HCT116 (cell line): ENCODE measurements around the gene RPS6KL1.

Source experiments
- CTCF ChIP-seq, 3 experiments: fragments of 200-600 bp in 1 of 3; sonication (generic) in 1 of 3; IDR thresholded peaks in 2 of 3; conservative IDR thresholded peaks in 1 of 3; 2 replicates each; pipeline ENCODE4 v1.5.1; 2012 to 2017; ENCODE audit warnings: low read depth in 2 of 3, low read length in 2 of 3, antibody characterized with exemption in 1 of 3, borderline replicate concordance in 1 of 3, control low read depth in 1 of 3, mild to moderate bottlenecking in 1 of 3, mixed read lengths in 1 of 3, mixed run types in 1 of 3, moderate library complexity in 1 of 3; ENCODE audit not compliant: insufficient read depth in 1 of 3
- EZH2 ChIP-seq: fragments of 200-600 bp; sonication (generic); IDR thresholded peaks from 2 replicates; pipeline ENCODE4 v1.6.1; 2017; ENCODE audit warnings: antibody characterized with exemption, mixed run types
- MAX ChIP-seq: IDR thresholded peaks from 2 replicates; pipeline ENCODE4 v1.6.1; 2012
- RAD21 ChIP-seq: IDR thresholded peaks from 2 replicates; pipeline ENCODE4 v1.6.1; 2012; ENCODE audit warnings: low read depth, mild to moderate bottlenecking
- TCF7L2 ChIP-seq: IDR thresholded peaks from 2 replicates; pipeline ENCODE4 v1.7.0; 2011; ENCODE audit warnings: borderline replicate concordance, inconsistent platforms; ENCODE audit not compliant: insufficient read depth, insufficient read length; ENCODE audit errors: extremely low read depth

- TF ChIP-seq CTCF (IDR thresholded peaks at IDR 0.05 in 2 of 3, conservative IDR thresholded peaks at IDR 0.05 in 1 of 3; ENCODE audit: borderline replicate concordance in 1 of 3, insufficient read depth in 1 of 3, low read depth in 2 of 3, low read length in 2 of 3) (no peak), EZH2 (no peak), TCF7L2 (no peak), RAD21 (no peak), MAX (no peak)
Measured at GRCh38 chr14:74927225-74927624, 4.2 kb upstream of the RPS6KL1 start.
